Kidney (tissue), 14 donors: ENCODE results near the gene GAS7. TPM values are rescaled to one million over a fixed set of nuclear protein-coding genes. Genes with fewer than 3 reads are reported as not detected.

Experiments
- DNase-seq, 5 donors: peaks; one replicate each; pipeline ENCODE4 v3.0.0-alpha.2; 2013 to 2020
- FAIRE-seq: peaks from 2 replicates; lab custom pipeline; 2012; peaks lifted over from hg19 to GRCh38; lab: Jason Lieb, UNC
- H3K27ac ChIP-seq, 2 donors: one replicate each; pipeline ENCODE4 v1.7.0; 2013; ENCODE audit warnings: low read depth in 2 of 2, low read length in 2 of 2, inconsistent platforms in 1 of 2
- H3K27me3 ChIP-seq: one replicate; pipeline ENCODE4 v1.7.1; 2013; ENCODE audit warnings: low read length, inconsistent platforms; ENCODE audit not compliant: control insufficient read depth, insufficient read depth
- H3K36me3 ChIP-seq, 3 donors: one replicate each; pipeline versions ENCODE4 v1.7.0 to v1.7.1; 2013; ENCODE audit warnings: low read length in 3 of 3, control low read depth in 1 of 3, inconsistent platforms in 1 of 3; ENCODE audit not compliant: insufficient read depth in 3 of 3, control insufficient read depth in 2 of 3
- H3K4me1 ChIP-seq, 3 donors: one replicate each; pipeline versions ENCODE4 v1.7.0 to v1.7.1; 2013; ENCODE audit warnings: low read length in 3 of 3, inconsistent platforms in 1 of 3, low read depth in 1 of 3; ENCODE audit not compliant: control insufficient read depth in 2 of 3, insufficient read depth in 2 of 3
- H3K4me3 ChIP-seq, 3 donors: one replicate each; pipeline versions ENCODE4 v1.7.0 to v1.8.1; 2013; ENCODE audit warnings: low read length in 3 of 3, control low read depth in 1 of 3, inconsistent platforms in 1 of 3
- H3K9ac ChIP-seq, 3 donors: one replicate each; pipeline versions ENCODE4 v1.7.0 to v1.7.1; 2013; ENCODE audit warnings: low read length in 3 of 3, control low read depth in 1 of 3, inconsistent platforms in 1 of 3
- H3K9me3 ChIP-seq, 3 donors: one replicate each; pipeline versions ENCODE4 v1.7.0 to v1.7.1; 2013; ENCODE audit warnings: low read length in 3 of 3, control low read depth in 1 of 3, inconsistent platforms in 1 of 3; ENCODE audit not compliant: control insufficient read depth in 2 of 3, insufficient read depth in 1 of 3
- CTCF ChIP-seq: IDR thresholded peaks from 3 replicates; pipeline ENCODE4 v1.5.1; 2012; ENCODE audit warnings: mild to moderate bottlenecking, moderate library complexity, borderline replicate concordance; ENCODE audit not compliant: insufficient read depth; ENCODE audit errors: extremely low read depth
- intact Hi-C: fragments of 100-400 bp; cut with DNase I; formaldehyde crosslinking; loops from one replicate; pipeline ENCODE4 v1.11.1; 2022
- polyA plus RNA-seq: library from polyadenylated mRNA; stranded (reverse); fragments of 350-450 nt; fragmentation: Illumina TruSeq; extraction: RNeasy Lipid Tissue Mini Kit (QIAGEN cat#74804); gene quantifications from one replicate; pipeline ENCODE4 v1.2.3, GENCODE V29; 2014; ENCODE audit warnings: low read depth, low replicate concordance; ENCODE audit not compliant: insufficient read depth
- total RNA-seq: library from RNA; stranded (reverse); fragmentation: NEBNext Ultra II Directional; extraction: Animal tissue kit (Norgen Biotek cat#: 25700); gene quantifications from one replicate; pipeline ENCODE4 v1.2.1, GENCODE V29; 2021
- donor health status: control.
- donor health status: control.
- donor health status: control.
- donor health status: control.
- donor health status: control.
- donor health status: DM: yes; HTN: yes; CAD: no.
- donor health status: Normal renal cell carcinoma (clear cell type).

GAS7 gene
- total and polyA plus RNA-seq, 2 donors from 2014 or later = 1.1 to 20.5 TPM

- Histone ChIP-seq H3K9ac (no peak overlapping the region), H3K9me3 (no peaks in the 10 kb centered on the region), H3K4me1 (no peaks in the 10 kb centered on the region), H3K4me3 (no peak overlapping the region), H3K27me3 (no peaks in the 10 kb centered on the region), H3K36me3 (no peaks in the 10 kb centered on the region), H3K27ac (no peak overlapping the region)
- TF ChIP-seq CTCF = no peak
- FAIRE-seq = no peak
- no peak for DNase-seq
- intact Hi-C loops = no loop called here
These were observed 200.3 kb downstream of the GAS7 start for GRCh38 chr17:9998060-9998459.

DNA sequence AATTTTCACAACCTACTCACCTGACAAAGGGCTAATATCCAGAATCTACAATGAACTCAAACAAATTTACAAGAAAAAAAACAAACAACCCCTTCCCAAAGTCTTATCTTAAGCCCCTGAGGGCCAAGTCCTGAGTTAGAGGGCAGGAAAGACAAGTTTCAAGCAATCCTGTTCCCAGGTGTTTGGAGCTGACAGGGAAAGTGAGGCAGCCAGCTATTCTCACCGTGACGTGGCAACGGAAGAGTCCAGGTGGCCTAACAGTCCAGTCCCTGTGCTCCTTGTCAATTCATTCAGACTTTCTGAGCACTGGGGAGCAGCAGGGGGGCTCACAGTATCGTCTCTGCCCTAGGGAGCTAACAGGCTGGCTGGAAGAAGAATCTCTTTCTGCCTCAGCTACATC lies 203.6 kb downstream of the GAS7 start:
- intact Hi-C loops = no loop called here
- FAIRE-seq = no peak

GRCh38 chr17:9991796-9992195 lies 206.6 kb downstream of the GAS7 start:
- Histone ChIP-seq H3K9ac (no peak overlapping the region), H3K9me3 (no peaks in the 10 kb centered on the region), H3K36me3 (no peaks in the 10 kb centered on the region), H3K27ac (no peak overlapping the region), H3K4me3 (no peak overlapping the region), H3K27me3 (no peaks in the 10 kb centered on the region), H3K4me1 (no peaks in the 10 kb centered on the region)
- intact Hi-C loops = no loop called here
- TF ChIP-seq CTCF = no peak
- no peak for DNase-seq
- no peak for FAIRE-seq

More for the DNA sequence above, 203.6 kb downstream of the GAS7 start:
- no peak overlapping the region for H3K4me3 ChIP-seq
- no peaks in the 10 kb centered on the region for H3K4me1 ChIP-seq
- H3K9me3 ChIP-seq = no peaks in the 10 kb centered on the region
- H3K9ac ChIP-seq = no peak overlapping the region
- no peaks in the 10 kb centered on the region for H3K27me3 ChIP-seq
- DNase-seq = no peak
- H3K27ac ChIP-seq = no peak overlapping the region
- H3K36me3 ChIP-seq = no peaks in the 10 kb centered on the region
- TF ChIP-seq CTCF = no peak

DNA sequence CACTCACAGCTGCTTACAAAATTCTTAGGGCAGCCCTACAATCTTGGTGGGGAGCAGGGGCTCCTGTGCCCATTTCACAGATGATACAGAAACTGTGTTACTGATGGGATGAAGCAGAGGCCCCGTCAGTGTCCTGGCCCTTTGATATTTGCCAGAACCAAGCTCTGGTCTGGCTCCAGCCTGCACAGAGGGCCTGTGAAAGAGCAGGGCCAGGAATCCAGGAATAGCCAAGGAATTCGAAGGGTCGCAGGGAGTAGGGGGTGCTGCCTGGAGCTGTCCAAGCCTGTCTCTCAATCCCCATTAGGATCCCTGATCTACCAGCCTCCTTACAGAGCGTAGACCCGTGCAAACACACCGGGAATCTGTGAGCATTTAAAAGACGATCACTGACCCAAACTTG lies 207.1 kb downstream of the GAS7 start:
- H3K9me3 ChIP-seq = no peaks in the 10 kb centered on the region
- H3K9ac ChIP-seq = no peak overlapping the region
- FAIRE-seq = no peak
- no peak overlapping the region for H3K4me3 ChIP-seq
- H3K4me1 ChIP-seq = no peaks in the 10 kb centered on the region
- DNase-seq = no peak
- H3K27me3 ChIP-seq = no peaks in the 10 kb centered on the region
- no peak for TF ChIP-seq CTCF
- intact Hi-C loops = no loop called here
- H3K36me3 ChIP-seq = no peaks in the 10 kb centered on the region
- H3K27ac ChIP-seq = no peak overlapping the region
